CD14-positive monocyte (primary cell): ENCODE data around the gene PLAGL2. TPM values are rescaled to one million over a fixed set of nuclear protein-coding genes. Genes with fewer than 3 reads are reported as not detected.

Source experiments
- DNase-seq, 3 donors: peaks; one replicate each; pipeline ENCODE4 v3.0.0-alpha.2; 2011 to 2022
- H2AFZ ChIP-seq: 2 replicates; pipeline ENCODE4 v1.6.0; 2012; ENCODE audit warnings: mild to moderate bottlenecking, low read depth, low read length, inconsistent platforms; ENCODE audit not compliant: insufficient read depth, poor library complexity, severe bottlenecking
- H3K27ac ChIP-seq, 2 donors: 1 replicate in 1 of 2; 2 replicates in 1 of 2; pipeline ENCODE4 v1.5.1; 2012 to 2013; ENCODE audit warnings: low read length in 2 of 2, control low read depth in 1 of 2, inconsistent platforms in 1 of 2, low read depth in 1 of 2, mild to moderate bottlenecking in 1 of 2
- H3K27me3 ChIP-seq, 2 donors: one replicate each; pipeline versions ENCODE4 v1.6.0 to v1.6.1; 2011 to 2013; ENCODE audit warnings: low read length in 2 of 2; ENCODE audit not compliant: control insufficient read depth in 2 of 2, insufficient read depth in 2 of 2
- H3K36me3 ChIP-seq, 2 donors: replicated peaks in 1 of 2; 1 replicate in 1 of 2; 2 replicates in 1 of 2; pipeline versions ENCODE4 v1.5.1 to v1.6.1; 2012 to 2013; ENCODE audit warnings: low read length in 2 of 2, control low read depth in 1 of 2, inconsistent platforms in 1 of 2, mild to moderate bottlenecking in 1 of 2; ENCODE audit not compliant: insufficient read depth in 2 of 2, control insufficient read depth in 1 of 2
- H3K4me1 ChIP-seq, 2 donors: 1 replicate in 1 of 2; 2 replicates in 1 of 2; pipeline versions ENCODE4 v1.5.1 to v1.6.1; 2012 to 2013; ENCODE audit warnings: low read length in 2 of 2, control low read depth in 1 of 2, inconsistent platforms in 1 of 2, mild to moderate bottlenecking in 1 of 2, moderate library complexity in 1 of 2; ENCODE audit not compliant: insufficient read depth in 2 of 2, control insufficient read depth in 1 of 2
- H3K4me2 ChIP-seq: replicated peaks from 2 replicates; pipeline ENCODE3; 2012; ENCODE audit warnings: low read length, moderate library complexity, mild to moderate bottlenecking; ENCODE audit not compliant: poor library complexity, severe bottlenecking; ENCODE audit errors: extremely low read depth
- H3K4me3 ChIP-seq, 3 experiments: fragments of 200-600 bp in 1 of 3; sonication (generic) in 1 of 3; replicated peaks in 1 of 3; 1 replicate in 2 of 3; 2 replicates in 1 of 3; pipeline ENCODE4 v1.5.1; 2011 to 2013; ENCODE audit warnings: low read length in 3 of 3, mild to moderate bottlenecking in 3 of 3, control low read depth in 2 of 3, low read depth in 2 of 3, inconsistent platforms in 1 of 3, moderate library complexity in 1 of 3
- H3K79me2 ChIP-seq: 2 replicates; pipeline ENCODE4 v1.6.0; 2012; ENCODE audit warnings: mild to moderate bottlenecking, control low read depth, inconsistent platforms, low read length, moderate library complexity; ENCODE audit not compliant: insufficient read depth
- H3K9ac ChIP-seq: 2 replicates; pipeline ENCODE4 v1.6.0; 2017; ENCODE audit warnings: low read length, mild to moderate bottlenecking; ENCODE audit not compliant: insufficient read depth, poor library complexity, severe bottlenecking
- H3K9me3 ChIP-seq, 2 donors: replicated peaks in 1 of 2; 1 replicate in 1 of 2; 2 replicates in 1 of 2; pipeline versions ENCODE4 v1.5.1 to v1.6.1; 2012 to 2013; ENCODE audit warnings: low read length in 2 of 2, control low read depth in 1 of 2; ENCODE audit not compliant: control insufficient read depth in 1 of 2, insufficient read depth in 1 of 2
- H4K20me1 ChIP-seq: 2 replicates; pipeline ENCODE4 v1.6.0; 2012; ENCODE audit warnings: mild to moderate bottlenecking, low read length, control low read depth, moderate library complexity; ENCODE audit not compliant: insufficient read depth
- H3K27ac Mint-ChIP-seq, 7 donors: one replicate each; pipeline ENCODE4 v1.8.0; 2020; ENCODE audit warnings: mild to moderate bottlenecking in 7 of 7, mixed read lengths in 7 of 7, moderate library complexity in 6 of 7, inconsistent platforms in 2 of 7
- H3K27me3 Mint-ChIP-seq, 3 donors: one replicate each; pipeline ENCODE4 v1.8.0; 2021 to 2022; ENCODE audit warnings: low read depth in 3 of 3, mild to moderate bottlenecking in 3 of 3, mixed read lengths in 3 of 3, moderate library complexity in 3 of 3, inconsistent platforms in 1 of 3
- H3K36me3 Mint-ChIP-seq, 2 donors: one replicate each; pipeline ENCODE4 v1.8.0; 2020; ENCODE audit warnings: mixed read lengths in 2 of 2, inconsistent platforms in 1 of 2, mild to moderate bottlenecking in 1 of 2
- H3K4me1 Mint-ChIP-seq: one replicate; pipeline ENCODE4 v1.8.0; 2020; ENCODE audit warnings: mild to moderate bottlenecking, mixed read lengths
- H3K4me3 Mint-ChIP-seq, 2 donors: one replicate each; pipeline ENCODE4 v1.8.0; 2020; ENCODE audit warnings: mild to moderate bottlenecking in 2 of 2, mixed read lengths in 2 of 2, moderate library complexity in 1 of 2
- H3K9me3 Mint-ChIP-seq, 7 donors: one replicate each; pipeline ENCODE4 v1.8.0; 2020 to 2022; ENCODE audit warnings: mixed read lengths in 7 of 7, mild to moderate bottlenecking in 6 of 7, moderate library complexity in 6 of 7, inconsistent platforms in 2 of 7
- WGBS: methylation state at CpG from one replicate; pipeline ENCODE4 v1.1.5; 2013; ENCODE audit warnings: missing lambda C conversion rate; ENCODE audit not compliant: insufficient coverage; 5-methylcytosine and 5-hydroxymethylcytosine counted together
- intact Hi-C, 2 donors: fragments of 100-400 bp; cut with micrococcal nuclease; formaldehyde crosslinking; loops; one replicate each; pipeline versions ENCODE4 v1.15.0 to v1.15.1; 2023
- polyA plus RNA-seq, 3 donors: library from polyadenylated mRNA; depleted of rRNA in 1 of 3; unstranded in 2 of 3; stranded (reverse) in 1 of 3; fragments of 300-500 nt in 2 of 3; fragments of >200 nt in 1 of 3; fragmentation: Illumina TruSeq in 2 of 3; gene quantifications; 1 replicate in 2 of 3; 2 replicates in 1 of 3; pipeline ENCODE4 v1.2.3, GENCODE V29; 2012 to 2021
- TF ChIP-seq, protein P1 (sequence below): fragments of 200-600 bp; IDR thresholded peaks from one replicate; pipeline ENCODE4 v1.8.0; 2022; ENCODE audit warnings: antibody characterized with exemption, mild to moderate bottlenecking

PLAGL2 gene
- polyA plus RNA-seq, 3 donors: 6.2 to 31.7 (median 14.7) TPM

DNA sequence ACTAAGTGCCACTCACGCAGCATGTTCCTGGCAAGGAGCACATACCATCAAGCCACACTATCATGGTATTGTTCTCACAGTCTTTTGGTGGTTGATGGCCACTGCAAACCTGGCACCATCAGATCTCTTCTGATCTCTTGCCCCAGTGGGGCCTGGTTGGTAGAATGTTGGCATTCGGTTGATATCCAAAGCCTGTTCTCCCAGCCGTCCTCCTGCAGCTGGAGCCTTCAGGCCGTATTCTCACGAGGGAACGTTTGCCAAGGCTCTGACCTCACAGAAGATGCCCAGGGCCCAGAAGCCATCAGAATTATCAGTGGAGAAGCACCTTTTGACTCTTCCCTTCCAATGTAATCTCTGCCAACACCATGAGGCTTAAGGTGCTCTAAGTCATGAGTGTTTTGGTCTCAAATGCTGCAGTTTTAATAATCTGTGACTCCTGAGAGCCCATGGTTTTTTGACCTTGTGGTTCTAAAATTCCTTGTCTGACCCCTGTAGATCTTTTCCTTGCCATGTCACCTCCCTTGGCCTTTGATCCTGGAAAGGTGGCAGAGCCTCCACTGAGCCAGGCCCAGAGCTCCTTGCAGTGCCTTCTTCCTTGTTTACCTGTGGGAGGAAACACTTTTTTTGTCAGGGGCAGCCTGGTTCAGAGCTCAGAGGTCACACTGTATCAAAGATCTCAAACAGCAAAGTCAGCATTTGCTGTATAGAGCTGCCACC is 27.9 kb upstream of the PLAGL2 start:
- Histone ChIP-seq H3K79me2 (no peaks in the 10 kb centered on the region), H3K27ac (no peak overlapping the region), H3K27me3 (no peaks in the 10 kb centered on the region), H3K9me3 (no peaks in the 10 kb centered on the region), H3K4me2 (no peak overlapping the region), H3K4me1 (peaks cover 56 to 71% of the 10 kb centered on the region in 2 donors), H3K4me3 (no peak overlapping the region), H4K20me1 (no peaks in the 10 kb centered on the region), H3K36me3 (peaks cover 16 to 41% of the 10 kb centered on the region in 2 donors), H2AFZ (no peak overlapping the region), H3K9ac (no peak overlapping the region)
- Mint-ChIP-seq H3K9me3 (peaks cover 0 to 2% (median 0%) of the 10 kb centered on the region in 7 donors), H3K4me1 (peaks cover 66% of the 10 kb centered on the region), H3K4me3 (no peak overlapping the region), H3K36me3 (peaks cover 47 to 56% of the 10 kb centered on the region in 2 donors), H3K27me3 (peaks cover 0 to 2% (median 0%) of the 10 kb centered on the region in 3 donors), H3K27ac (peak overlapping the region in 1 of 7 donors; percentile 26)
- no peak for DNase-seq
- intact Hi-C loops: no loop called here
- 93% methylated on average over 6 of the region's 6 CpGs for WGBS
- TF ChIP-seq, protein P1, sequence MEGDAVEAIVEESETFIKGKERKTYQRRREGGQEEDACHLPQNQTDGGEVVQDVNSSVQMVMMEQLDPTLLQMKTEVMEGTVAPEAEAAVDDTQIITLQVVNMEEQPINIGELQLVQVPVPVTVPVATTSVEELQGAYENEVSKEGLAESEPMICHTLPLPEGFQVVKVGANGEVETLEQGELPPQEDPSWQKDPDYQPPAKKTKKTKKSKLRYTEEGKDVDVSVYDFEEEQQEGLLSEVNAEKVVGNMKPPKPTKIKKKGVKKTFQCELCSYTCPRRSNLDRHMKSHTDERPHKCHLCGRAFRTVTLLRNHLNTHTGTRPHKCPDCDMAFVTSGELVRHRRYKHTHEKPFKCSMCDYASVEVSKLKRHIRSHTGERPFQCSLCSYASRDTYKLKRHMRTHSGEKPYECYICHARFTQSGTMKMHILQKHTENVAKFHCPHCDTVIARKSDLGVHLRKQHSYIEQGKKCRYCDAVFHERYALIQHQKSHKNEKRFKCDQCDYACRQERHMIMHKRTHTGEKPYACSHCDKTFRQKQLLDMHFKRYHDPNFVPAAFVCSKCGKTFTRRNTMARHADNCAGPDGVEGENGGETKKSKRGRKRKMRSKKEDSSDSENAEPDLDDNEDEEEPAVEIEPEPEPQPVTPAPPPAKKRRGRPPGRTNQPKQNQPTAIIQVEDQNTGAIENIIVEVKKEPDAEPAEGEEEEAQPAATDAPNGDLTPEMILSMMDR: no peak

DNA sequence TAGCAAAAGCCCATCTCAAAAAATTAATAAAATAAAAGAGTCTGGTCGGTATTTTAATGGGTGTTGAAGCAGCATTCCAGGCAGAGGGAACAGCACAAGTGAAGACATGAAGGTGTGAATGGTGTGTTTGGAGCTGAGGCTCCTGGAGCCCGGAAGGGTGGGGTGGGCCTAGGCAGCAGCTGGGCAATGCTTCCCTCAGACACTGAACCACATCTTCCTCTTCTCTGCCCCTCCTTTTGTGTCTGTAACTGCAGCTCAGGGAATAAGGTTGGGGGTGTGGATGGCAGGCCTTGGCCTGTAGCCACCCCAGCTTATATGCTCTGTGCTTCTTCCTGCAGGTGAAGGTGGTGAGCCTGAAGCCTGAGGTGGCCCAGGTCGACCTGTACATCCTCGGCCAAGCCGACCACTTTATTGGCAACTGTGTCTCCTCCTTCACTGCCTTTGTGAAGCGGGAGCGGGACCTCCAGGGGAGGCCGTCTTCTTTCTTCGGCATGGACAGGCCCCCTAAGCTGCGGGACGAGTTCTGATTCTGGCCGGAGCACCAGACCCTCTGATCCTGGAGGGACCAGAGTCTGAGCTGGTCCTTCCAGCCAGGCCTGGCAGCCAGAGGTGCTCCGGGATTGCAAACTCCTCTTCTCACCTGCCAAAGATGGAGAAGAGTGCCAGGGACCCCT is 26.7 kb upstream of the PLAGL2 start:
- peaks cover 55% of the 10 kb centered on the region for H3K4me1 Mint-ChIP-seq
- no peaks in the 10 kb centered on the region for H3K9me3 Mint-ChIP-seq
- Histone ChIP-seq H4K20me1 (no peaks in the 10 kb centered on the region), H3K36me3 (peaks cover 16 to 48% of the 10 kb centered on the region in 2 donors), H3K9ac (no peak overlapping the region), H3K27me3 (no peaks in the 10 kb centered on the region), H3K4me3 (peak overlapping the region in 1 of 3 experiments; percentile 50), H3K79me2 (no peaks in the 10 kb centered on the region), H3K4me1 (peaks cover 47 to 59% of the 10 kb centered on the region in 2 donors), H3K4me2 (peak overlapping the region; percentile 68), H2AFZ (no peak overlapping the region), H3K9me3 (no peaks in the 10 kb centered on the region), H3K27ac (peak overlapping the region in 1 of 2 donors; percentile 85)
- H3K27ac Mint-ChIP-seq: peak overlapping the region; percentile 11 to 92 (median 68)
- peak overlapping the region in 1 of 2 donors; percentile 80 for H3K4me3 Mint-ChIP-seq
- peak; percentile 14 to 37 (median 24) for DNase-seq
- intact Hi-C loops: no loop called here
- H3K36me3 Mint-ChIP-seq: peaks cover 52 to 60% of the 10 kb centered on the region in 2 donors
- TF ChIP-seq, protein P1: no peak
- peaks cover 0 to 2% (median 0%) of the 10 kb centered on the region in 3 donors for H3K27me3 Mint-ChIP-seq
- WGBS: 87% methylated on average over 10 of the region's 13 CpGs
